Fibroblast of lung (primary cell): Measurements from ENCODE around the gene TCFL5. TPM values are rescaled to one million over a fixed set of nuclear protein-coding genes. Genes with fewer than 3 reads are reported as not detected.

Source experiments
- DNase-seq, 2 donors: peaks; one replicate each; pipeline versions ENCODE4 v3.0.0 to v3.0.0-alpha.2; 2010; ENCODE audit warnings: low read depth in 2 of 2
- H2AFZ ChIP-seq: 2 replicates; pipeline ENCODE4 v1.5.1; 2012; ENCODE audit warnings: low read length, control low read depth, inconsistent platforms
- H3K27ac ChIP-seq: 2 replicates; pipeline ENCODE4 v1.5.1; 2011; ENCODE audit warnings: low read length, control low read depth; ENCODE audit not compliant: insufficient read depth
- H3K27me3 ChIP-seq: 2 replicates; pipeline ENCODE4 v1.5.1; 2011; ENCODE audit warnings: mild to moderate bottlenecking, low read length; ENCODE audit not compliant: control insufficient read depth, insufficient read depth
- H3K36me3 ChIP-seq: 2 replicates; pipeline ENCODE4 v1.5.1; 2011; ENCODE audit warnings: low read length; ENCODE audit not compliant: control insufficient read depth, insufficient read depth
- H3K4me1 ChIP-seq: 2 replicates; pipeline ENCODE4 v1.5.1; 2011; ENCODE audit warnings: low read length; ENCODE audit not compliant: control insufficient read depth, insufficient read depth; ENCODE audit errors: extremely low read depth
- H3K4me2 ChIP-seq: 2 replicates; pipeline ENCODE4 v1.5.1; 2011; ENCODE audit warnings: low read length, control low read depth; ENCODE audit not compliant: insufficient read depth; ENCODE audit errors: extremely low read depth
- H3K4me3 ChIP-seq, 4 experiments: fragments of 200-600 bp in 1 of 4; sonication (generic) in 1 of 4; replicated peaks in 1 of 4; 2 replicates each; pipeline ENCODE4 v1.5.1; 2011 to 2016; ENCODE audit warnings: low read length in 4 of 4, low read depth in 3 of 4, mild to moderate bottlenecking in 3 of 4, control low read depth in 2 of 4, inconsistent platforms in 1 of 4, mixed read lengths in 1 of 4; ENCODE audit not compliant: insufficient read depth in 1 of 4; ENCODE audit errors: control extremely low read depth in 1 of 4
- H3K79me2 ChIP-seq: 2 replicates; pipeline ENCODE4 v1.5.1; 2012; ENCODE audit warnings: mild to moderate bottlenecking, low read length, inconsistent platforms; ENCODE audit not compliant: control insufficient read depth, insufficient read depth
- H3K9ac ChIP-seq: 2 replicates; pipeline ENCODE4 v1.5.1; 2011; ENCODE audit warnings: mild to moderate bottlenecking, low read length, control low read depth; ENCODE audit not compliant: insufficient read depth
- H3K9me3 ChIP-seq: 2 replicates; pipeline ENCODE4 v1.5.1; 2012; ENCODE audit warnings: low read depth, low read length; ENCODE audit not compliant: control insufficient read depth, insufficient read depth
- H4K20me1 ChIP-seq: 2 replicates; pipeline ENCODE4 v1.5.1; 2011; ENCODE audit warnings: low read length; ENCODE audit not compliant: control insufficient read depth, insufficient read depth; ENCODE audit errors: extremely low read depth
- EZH2 ChIP-seq: IDR thresholded peaks from 2 replicates; pipeline ENCODE4 v1.5.1; 2012; ENCODE audit warnings: low read length, control low read depth, mild to moderate bottlenecking; ENCODE audit errors: missing control alignments
- polyA plus RNA-seq, 2 donors: library from polyadenylated mRNA; depleted of rRNA in 1 of 2; stranded (reverse) in 1 of 2; unstranded in 1 of 2; fragments of >200 nt; gene quantifications; 2 replicates each; pipeline ENCODE4 v1.2.1, GENCODE V29; 2011 to 2012; ENCODE audit warnings: missing spikeins in 1 of 2
- total RNA-seq: library from RNA; depleted of rRNA; stranded (reverse); fragments of >200 nt; gene quantifications from 2 replicates; pipeline ENCODE4 v1.2.1, GENCODE V29; 2014
- TF ChIP-seq, protein P1 (sequence below), 2 donors: IDR thresholded peaks in 1 of 2; conservative IDR thresholded peaks in 1 of 2; 1 replicate in 1 of 2; 2 replicates in 1 of 2; pipeline ENCODE4 v1.5.1; 2011 to 2012; ENCODE audit warnings: low read length in 2 of 2, control low read depth in 1 of 2, inconsistent platforms in 1 of 2, low read depth in 1 of 2, mild to moderate bottlenecking in 1 of 2

TCFL5 gene
- total and polyA plus RNA-seq, 2 donors (not counting 1 experiment from before 2014, with no cell fraction given), result 9.8 to 13.7 TPM

DNA sequence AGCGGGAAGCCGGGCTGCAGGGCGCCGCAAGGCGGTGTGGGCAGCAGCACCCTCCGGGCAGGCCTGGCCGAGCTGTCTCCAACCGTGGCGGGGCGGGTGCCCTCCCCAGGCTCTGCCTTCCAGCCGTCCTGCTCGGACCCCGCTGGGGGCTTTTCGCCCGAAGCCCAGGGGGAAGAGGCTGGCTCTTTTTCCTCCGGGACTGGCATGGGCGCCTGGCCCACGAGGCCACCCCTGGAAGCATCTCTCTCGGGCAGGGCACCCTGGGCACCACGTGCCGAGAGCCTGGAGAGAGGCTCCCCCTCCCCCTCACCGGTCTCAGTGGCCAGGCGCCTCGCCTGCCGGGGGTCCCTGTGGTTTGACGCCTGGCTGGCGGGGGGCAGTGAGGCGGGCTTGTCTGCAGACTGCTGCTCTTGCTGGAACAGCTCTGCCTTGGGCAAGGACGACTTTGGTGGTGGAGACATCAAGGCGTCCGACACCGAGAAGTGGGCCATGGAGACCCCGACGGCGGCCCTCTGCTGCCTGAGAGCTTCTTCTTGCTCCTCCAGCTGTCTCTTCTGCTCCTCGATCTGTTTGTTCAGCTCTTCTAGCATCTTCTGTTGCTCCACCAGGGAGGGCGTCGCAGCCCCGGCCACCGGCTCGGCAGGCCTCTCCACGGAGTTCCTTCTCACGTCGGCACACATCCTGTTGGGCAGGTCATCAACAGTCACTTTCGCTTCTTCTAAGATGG is 19.5 kb upstream of the TCFL5 start:
- no peaks in the 10 kb centered on the region for H3K9me3 ChIP-seq
- no peak for DNase-seq
- peaks cover 13% of the 10 kb centered on the region for H3K4me1 ChIP-seq
- no peaks in the 10 kb centered on the region for H3K79me2 ChIP-seq
- no peak overlapping the region for H3K9ac ChIP-seq
- no peak overlapping the region for H3K4me3 ChIP-seq
- TF ChIP-seq, protein P1, sequence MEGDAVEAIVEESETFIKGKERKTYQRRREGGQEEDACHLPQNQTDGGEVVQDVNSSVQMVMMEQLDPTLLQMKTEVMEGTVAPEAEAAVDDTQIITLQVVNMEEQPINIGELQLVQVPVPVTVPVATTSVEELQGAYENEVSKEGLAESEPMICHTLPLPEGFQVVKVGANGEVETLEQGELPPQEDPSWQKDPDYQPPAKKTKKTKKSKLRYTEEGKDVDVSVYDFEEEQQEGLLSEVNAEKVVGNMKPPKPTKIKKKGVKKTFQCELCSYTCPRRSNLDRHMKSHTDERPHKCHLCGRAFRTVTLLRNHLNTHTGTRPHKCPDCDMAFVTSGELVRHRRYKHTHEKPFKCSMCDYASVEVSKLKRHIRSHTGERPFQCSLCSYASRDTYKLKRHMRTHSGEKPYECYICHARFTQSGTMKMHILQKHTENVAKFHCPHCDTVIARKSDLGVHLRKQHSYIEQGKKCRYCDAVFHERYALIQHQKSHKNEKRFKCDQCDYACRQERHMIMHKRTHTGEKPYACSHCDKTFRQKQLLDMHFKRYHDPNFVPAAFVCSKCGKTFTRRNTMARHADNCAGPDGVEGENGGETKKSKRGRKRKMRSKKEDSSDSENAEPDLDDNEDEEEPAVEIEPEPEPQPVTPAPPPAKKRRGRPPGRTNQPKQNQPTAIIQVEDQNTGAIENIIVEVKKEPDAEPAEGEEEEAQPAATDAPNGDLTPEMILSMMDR (conservative IDR thresholded peaks at IDR 0.05 in 1 of 2, IDR thresholded peaks at IDR 0.05 in 1 of 2; ENCODE audit: low read depth in 1 of 2, low read length in 2 of 2), result no peak
- no peak for TF ChIP-seq EZH2
- no peaks in the 10 kb centered on the region for H3K27me3 ChIP-seq
- peaks cover 8% of the 10 kb centered on the region for H3K36me3 ChIP-seq
- H4K20me1 ChIP-seq, result no peaks in the 10 kb centered on the region
- H3K27ac ChIP-seq, result no peak overlapping the region
- H3K4me2 ChIP-seq, result no peak overlapping the region
- H2AFZ ChIP-seq, result no peak overlapping the region

DNA sequence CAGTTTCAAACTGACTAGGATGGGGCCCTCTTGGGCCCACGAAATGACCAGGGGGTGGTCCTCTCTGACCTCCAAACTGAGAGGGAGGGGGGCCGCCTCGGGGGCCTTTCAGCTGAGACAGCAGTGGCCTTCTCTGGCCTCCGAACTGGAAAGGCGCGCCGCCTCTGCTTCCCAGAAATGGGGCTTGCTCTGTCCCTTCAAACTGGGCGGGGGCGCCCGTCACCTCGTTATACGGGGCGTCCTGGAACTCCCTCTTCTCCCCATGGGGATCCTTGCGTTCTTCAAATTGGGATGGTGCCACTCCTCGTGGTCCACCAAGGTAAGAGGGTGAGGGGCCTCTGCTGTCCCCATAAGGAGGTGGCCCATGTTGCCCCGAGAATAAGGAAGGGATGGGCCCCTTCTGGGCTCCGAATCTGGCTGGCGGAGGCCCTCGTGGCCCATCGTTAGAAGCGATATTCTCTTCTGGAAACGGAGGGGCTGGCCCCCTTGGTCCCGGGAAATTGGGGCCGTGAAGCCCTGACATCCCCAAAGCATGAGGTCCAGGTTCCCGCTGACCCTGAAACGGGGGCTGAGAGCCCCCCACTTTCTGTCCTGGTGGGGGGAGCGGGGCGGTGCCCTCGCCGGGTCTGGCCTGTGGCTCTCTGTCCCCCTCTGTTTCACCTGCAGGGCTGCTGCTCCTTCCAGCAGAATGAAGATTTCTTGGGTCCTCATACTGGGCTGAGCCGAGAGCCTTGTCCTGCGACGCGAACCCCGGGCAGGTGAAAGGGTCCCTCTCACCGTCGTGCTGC is 18.7 kb upstream of the TCFL5 start:
- Histone ChIP-seq H3K4me2 (no peak overlapping the region), H2AFZ (no peak overlapping the region), H3K9me3 (no peaks in the 10 kb centered on the region), H3K27ac (no peak overlapping the region), H3K27me3 (no peaks in the 10 kb centered on the region), H3K36me3 (peaks cover 7% of the 10 kb centered on the region), H3K9ac (no peak overlapping the region), H3K79me2 (no peaks in the 10 kb centered on the region), H3K4me3 (no peak overlapping the region), H4K20me1 (no peaks in the 10 kb centered on the region), H3K4me1 (peaks cover 16% of the 10 kb centered on the region)
- TF ChIP-seq EZH2, result no peak
- TF ChIP-seq, protein P1 (conservative IDR thresholded peaks at IDR 0.05 in 1 of 2, IDR thresholded peaks at IDR 0.05 in 1 of 2; ENCODE audit: low read depth in 1 of 2, low read length in 2 of 2), result no peak
- no peak for DNase-seq

DNA sequence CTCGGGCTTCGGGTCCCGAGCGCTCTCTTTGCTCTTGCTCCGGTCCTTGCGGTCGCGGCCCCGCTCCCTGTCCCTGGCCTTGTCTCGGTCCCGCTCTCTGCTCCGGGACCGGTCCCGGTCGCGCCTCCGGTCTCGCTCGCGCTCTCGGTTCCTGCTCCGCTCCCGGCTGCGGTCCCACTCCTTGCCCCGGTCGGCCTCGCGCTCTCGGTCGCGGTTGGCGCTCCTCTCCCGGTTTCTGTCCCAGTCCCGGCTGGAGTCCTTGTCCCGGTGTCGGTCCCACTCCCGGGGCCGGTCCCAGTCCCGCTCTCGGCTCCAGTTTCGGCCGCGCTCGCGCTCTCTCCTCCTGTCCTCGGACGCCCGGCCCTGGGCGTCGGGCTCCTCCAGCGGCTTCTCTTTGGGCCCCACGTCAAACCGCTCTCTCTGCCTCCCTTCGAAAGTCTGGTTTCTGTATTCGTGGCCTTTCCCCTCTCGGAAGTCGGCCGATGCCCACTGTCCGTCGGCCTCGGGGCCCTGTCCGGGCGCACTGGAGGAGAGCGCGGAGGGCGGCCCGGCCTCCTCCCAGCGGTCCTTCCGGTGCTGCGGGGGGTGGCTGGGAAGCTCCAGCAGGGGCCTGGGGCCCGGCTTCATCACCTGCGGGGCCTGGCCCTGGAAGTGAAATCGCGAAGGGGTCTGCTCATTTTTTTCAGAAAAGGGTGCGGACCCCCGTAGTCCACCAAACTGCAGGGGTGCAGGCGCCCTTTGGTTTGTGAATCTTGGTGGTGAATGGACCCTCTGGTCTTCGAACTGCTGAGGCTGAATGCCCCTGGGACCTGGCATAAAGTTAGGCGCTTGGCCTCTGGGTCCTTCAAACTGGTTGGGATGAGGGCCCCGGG is 17.9 kb upstream of the TCFL5 start:
- Histone ChIP-seq H3K4me3 (no peak overlapping the region), H3K4me1 (peaks cover 16% of the 10 kb centered on the region), H3K9me3 (no peaks in the 10 kb centered on the region), H3K79me2 (no peaks in the 10 kb centered on the region), H3K4me2 (no peak overlapping the region), H3K9ac (no peak overlapping the region), H2AFZ (no peak overlapping the region), H3K27ac (no peak overlapping the region), H3K36me3 (peaks cover 7% of the 10 kb centered on the region), H3K27me3 (no peaks in the 10 kb centered on the region), H4K20me1 (no peaks in the 10 kb centered on the region)
- no peak for TF ChIP-seq EZH2
- TF ChIP-seq, protein P1 (conservative IDR thresholded peaks at IDR 0.05 in 1 of 2, IDR thresholded peaks at IDR 0.05 in 1 of 2; ENCODE audit: low read depth in 1 of 2, low read length in 2 of 2), result no peak
- DNase-seq, result no peak
